Hematopoietic multipotent progenitor cell treated with erythropoietin and hydrocortisone succinate and interleukin-3 and kit ligand, for 15 days (in vitro differentiated cells): ENCODE measurements around the gene RCSD1.

Experiments
- DNase-seq: peaks from one replicate; pipeline ENCODE4 v3.0.0-alpha.2; 2015; ENCODE audit warnings: low spot score

The RCSD1 gene

DNA sequence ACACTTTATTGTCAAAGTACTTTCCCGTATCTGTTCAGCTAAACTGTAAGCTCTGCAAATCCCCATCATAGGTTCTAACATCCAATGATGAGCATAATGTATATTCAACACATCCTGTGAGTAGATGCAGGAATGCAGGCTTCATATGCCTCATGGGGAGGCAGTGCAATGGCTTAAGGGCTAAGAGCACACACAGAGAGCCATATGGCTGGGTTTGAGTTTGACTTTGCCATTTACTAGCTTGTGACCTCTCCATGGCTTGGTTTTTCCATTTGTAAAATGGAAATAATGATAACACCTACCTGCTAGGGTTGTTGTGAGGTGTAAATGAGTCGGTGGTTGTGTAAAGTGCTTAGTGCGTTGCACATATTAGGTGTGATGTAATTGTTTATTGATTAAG is 13.4 kb downstream of the RCSD1 start:
- no peak for DNase-seq

DNA sequence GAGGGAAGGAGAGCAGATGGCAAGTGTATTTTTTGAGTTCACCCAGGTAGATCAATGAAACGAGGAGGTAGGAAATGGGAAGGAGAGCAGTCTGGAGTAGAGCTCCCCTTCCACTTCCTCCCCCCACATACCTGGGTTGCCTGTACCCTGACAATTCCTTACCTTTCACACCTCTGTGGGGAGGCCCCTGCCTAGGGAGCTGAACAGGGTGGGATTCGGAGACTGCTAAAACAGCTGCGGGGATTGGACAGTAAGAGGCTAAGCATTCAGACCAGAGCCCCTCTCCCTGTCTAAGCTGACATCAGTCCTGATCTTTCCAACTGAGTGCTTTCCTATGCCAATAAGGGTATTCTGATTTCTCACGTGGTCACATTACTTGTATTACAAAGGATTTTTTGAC is 14.5 kb downstream of the RCSD1 start:
- DNase-seq: no peak

DNA sequence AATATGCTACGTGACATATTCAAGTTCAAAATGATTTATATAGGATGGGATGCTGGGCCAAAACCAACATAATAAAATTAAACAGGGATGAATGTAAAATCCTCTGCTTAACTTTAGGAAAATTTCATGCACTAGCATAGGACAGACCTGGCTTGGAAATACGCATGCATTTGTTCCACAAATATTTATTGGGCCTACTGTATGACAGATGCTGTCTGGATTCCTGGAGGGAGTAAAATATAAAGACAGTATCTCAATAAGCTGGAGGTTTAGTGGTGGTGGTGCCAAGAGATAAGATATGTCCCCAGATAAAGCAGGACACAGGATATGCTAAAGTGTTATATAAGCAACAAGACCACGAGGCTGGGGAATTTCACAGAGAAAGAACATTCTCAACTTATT is 15.1 kb downstream of the RCSD1 start:
- DNase-seq: no peak

DNA sequence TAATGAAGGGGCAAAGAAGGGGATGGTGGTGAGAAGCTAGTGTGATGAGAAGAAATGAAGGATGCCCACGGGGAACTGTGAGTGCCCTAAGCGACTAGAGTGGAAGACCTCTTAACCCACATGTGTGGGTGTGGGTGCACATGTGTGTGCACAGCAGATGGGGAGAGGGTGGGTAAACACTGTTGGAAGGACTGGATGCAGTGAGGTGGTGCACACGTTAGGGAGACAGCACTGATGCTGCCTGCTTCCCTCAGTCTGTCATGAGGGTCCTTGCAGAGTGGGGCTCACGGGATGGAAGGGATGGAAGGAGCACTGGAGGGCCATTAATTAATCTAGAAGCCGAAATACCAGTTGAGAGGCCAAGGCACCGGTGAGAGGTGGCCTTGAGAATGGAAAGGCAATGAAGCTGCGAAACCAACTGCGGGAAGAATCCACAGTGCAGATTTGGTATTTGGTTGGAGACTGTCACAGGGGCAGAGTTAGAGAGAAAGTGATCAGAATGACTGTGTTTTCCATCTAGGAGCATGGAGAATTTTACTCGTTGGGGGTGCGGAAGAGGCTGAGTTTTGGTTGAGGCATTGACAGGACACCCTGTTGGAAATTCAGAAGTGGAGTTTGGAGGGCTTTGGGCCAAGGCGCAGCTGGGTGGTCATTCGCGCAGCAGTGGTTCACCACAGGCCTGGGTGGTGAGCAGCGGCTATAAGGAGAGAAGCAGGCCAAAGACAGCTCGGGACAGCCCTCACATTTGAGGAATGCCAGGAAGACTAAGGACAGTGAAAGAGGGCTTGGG is 15.8 kb downstream of the RCSD1 start:
- DNase-seq: no peak

DNA sequence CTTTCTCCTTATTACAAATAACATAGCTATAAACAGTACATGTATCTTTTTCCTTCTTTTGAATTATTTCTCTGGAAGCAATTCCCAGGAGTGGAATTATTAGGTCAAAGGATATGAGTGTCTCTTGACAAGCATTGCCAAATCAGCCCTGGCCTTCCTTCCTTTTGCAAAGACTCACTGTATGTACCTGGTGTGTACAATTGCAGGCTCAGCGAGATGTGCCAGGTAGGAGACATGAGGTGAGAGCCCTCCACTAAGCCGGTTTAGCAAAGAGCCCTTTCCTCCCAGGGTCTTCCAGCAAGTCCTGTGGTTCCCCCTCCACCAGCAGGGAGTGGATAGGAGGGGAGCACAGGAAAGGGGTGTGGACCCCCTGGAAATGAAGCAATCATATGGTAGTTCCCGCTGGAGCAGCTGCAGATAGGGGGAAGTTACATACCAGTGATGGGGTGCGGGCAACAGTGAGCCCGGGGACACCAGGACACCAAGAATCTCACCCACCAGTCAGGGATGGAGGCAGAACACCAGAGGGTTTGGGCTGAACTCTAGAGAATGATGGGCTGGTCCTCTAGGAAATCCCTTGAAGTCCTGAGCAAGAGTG is 18.3 kb downstream of the RCSD1 start:
- no peak for DNase-seq

DNA sequence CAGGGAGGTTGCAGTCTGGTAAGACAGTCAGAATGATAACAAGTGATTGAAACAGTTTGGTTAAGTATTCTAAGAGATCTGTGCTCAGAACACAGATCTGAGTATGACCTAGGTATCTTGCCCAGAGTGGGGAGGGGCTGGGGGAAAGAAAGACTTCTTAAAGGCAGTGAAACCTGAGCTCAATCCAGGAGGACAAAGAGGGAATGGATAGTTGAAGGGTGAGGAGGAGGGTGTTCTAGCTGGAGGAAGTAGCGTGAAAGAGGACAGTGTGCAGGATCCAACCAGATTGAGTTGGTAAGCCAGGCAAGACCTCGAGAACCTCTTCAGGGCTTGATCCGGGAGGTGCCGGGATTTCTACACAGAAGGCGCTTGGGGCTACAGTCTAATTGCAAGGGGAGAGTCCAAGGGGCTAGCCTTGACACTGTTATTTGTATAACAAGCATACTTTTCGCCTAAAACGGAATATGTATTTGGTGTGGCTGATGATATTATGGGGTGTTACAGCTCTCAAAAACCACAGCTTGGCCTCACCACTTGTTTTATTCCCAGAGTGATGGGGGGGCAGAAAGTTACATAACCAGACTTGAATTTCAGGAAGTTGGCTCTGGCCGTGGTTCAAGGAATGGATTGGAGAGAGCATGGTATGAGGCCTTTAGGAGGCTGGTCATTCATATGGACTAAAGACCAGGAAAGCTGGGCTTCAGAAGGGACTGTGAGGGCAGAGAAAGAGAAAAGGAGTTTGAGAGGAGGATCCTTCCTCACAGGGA is 19.1 kb downstream of the RCSD1 start:
- no peak for DNase-seq

DNA sequence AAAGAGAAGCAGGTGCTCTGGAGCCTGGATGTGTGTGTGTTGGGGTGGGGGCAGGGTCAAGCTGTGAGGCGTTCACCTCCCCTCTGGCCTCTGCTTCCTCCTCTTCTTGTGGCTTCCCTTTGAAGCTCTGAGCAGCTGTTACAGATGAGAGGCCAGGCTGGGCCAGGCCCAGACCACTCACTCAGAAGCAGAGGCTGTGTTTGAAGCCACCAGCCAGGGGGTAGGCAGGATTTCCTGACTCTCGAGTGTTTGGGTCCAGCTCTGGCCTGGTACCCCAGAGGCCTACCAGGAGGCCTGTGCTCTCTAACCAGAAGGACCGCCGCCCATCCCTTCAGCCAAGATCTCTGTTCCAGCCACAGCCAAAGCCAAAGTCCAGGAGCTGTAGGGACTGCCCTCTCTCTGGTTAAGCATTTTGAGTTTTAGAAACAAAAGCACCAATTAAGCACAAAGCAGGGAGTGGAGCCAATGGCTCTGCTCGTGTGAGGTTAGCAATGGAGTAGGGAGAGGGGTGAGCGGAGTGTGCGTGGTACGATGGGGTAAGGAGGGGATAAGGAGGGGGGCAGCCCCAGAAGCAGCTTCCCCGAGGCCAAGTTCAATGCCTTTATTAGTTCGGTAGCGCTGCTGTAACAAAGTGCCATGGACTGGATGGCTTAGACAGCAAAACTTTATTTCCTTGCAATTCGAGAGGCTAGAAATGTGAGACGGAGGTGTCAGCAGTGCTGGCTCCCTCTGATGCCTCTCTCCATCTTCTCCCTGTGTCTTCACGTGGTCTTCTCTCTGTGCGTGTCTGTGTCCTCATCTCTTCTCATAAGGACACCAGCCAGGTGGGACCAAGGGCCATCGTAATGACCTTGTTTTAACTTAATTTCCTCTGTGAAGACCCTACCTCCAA is 20.5 kb downstream of the RCSD1 start:
- DNase-seq: no peak

DNA sequence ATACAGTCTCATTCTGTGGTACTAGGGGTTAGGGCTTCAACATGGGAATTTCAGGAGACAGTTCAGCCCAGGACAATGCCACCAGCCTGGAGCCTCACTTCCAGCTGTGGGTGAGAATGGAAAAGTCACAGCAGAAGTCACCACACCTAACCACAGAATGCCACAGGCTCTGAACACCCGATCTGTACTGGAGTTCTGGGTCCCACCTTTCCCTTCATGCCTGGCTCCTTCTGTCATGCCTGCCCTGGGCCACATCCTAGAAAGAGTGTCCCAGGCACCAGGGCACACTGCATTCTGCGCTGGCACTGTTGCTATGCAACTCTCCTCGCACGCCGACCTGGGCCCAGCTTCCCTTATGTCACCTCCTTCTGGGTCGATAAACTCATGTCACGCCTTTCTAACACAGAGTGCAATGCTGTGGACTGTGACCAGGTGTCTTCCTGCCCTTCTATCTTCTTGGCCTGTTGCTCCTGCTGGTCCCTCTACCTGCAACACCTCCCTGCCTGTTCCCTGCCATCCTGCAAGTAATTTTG is 21.2 kb downstream of the RCSD1 start:
- no peak for DNase-seq

DNA sequence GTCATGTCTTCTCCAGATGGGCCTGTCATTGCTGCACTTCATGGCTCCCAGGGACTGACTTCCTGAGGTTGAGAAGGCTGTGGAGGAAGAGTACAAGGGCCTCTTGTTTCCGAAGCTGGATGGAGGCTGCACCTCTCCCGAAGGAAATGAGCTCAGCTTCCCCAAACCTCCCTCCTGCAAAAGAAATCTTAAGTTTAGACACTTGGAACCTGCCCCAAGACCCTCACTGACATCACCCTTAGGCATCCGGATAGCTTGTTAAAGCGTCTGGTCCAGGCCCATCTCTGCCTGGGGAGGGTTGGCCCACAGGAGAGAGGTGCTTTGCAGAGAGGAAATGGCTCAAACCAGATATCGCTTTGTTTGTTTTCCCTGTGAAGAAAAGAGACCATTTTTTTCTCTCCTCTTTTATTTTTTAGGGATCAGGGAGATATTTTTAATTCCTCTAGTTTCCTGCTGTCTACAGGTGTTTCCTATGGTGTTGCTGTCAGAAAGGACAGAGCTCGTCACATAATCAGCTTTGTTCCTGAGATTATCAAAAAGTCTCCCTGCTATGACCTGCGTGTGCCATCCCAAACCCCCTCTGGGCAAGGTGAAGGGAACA is 25.0 kb downstream of the RCSD1 start:
- no peak for DNase-seq

DNA sequence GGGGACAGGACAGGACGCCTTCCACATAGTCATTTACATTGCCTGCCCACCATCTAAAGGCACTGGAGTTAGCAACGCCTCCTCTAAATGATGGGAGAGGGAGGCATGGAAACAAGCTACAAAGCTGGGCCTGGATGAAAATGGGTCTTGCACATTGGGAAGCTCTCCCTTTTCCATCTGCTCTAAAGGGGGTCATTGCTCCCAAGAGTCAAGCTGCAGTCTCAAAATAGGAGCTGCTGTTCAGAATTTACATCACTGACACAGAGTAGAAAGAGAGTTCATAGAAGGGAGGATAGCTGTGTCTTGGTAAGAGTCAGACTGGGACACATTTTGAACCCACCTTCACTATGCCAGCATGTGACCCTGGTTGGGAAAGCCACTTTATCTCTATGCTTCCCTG is 26.6 kb downstream of the RCSD1 start:
- no peak for DNase-seq

DNA sequence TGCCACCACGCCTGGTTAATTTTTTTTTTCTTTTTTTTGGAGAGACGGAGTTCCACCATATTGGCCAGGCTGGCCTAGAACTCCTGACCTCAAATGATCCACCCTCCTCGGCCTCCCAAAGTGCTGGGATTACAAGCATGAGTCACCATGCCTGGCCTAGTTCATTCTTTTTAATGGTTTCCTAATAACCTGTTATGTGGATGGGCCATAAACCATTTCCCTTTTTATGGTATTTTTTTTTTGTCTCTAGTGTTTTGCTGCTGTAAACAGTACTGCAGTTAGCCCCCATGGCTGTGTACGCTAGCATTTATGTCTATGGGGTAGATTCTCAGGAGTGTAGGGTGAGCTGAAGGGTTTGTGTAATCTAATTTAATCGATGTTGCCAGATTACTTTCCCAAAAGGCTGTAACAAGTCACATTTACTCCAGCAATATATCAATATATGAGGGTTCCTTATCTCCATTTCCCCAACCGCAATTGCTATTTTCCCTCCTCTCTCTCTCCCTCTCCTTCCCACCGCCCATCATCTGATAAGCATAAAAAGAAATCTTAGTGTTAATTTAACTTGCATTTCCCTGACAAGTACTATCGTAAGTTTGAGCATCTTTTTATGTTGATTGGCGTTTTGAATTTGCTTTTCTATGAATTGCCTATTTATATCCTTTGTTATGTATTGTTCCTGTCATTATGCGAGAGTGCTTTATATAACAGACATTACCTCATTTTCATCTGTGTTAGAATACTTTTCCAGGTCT is 28.7 kb downstream of the RCSD1 start:
- no peak for DNase-seq

DNA sequence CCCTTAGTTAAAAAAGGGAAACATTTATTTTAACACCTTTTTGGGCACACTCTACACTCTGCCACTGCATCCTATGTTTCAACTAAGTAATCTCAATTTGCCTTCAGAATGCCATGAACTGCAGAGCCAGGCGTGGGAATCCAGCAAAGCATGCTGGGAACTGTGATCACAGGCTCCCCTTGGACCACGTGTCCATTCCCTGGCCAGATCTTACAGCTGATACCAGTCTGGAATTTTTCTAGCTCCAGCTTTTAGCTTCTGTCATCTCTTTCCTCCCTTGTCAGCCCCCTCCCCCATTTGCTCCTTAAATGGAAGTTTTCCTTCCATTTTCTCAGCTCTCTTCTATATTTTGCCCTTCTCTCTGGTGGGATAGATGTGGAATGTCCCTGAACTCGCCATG is 29.4 kb downstream of the RCSD1 start:
- no peak for DNase-seq

DNA sequence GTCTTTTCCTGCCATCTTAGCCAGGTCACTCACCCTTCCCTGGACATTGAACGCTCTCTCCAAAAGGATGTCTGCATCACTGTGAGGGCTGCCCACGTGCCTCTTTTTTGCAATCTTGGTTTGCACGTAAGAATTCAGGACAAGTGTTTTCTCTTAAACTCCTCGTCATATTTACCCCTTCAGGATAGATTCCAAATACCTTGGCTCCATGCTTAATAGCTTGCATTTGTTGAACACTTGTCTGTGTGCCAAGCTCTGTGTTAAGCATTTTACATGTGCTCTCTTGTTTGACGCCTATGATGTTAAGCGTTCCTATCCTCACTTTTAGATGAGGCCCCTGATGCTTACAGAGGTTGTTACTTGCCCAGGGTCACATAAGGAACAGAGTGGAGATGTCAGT is 29.8 kb downstream of the RCSD1 start:
- DNase-seq: no peak

DNA sequence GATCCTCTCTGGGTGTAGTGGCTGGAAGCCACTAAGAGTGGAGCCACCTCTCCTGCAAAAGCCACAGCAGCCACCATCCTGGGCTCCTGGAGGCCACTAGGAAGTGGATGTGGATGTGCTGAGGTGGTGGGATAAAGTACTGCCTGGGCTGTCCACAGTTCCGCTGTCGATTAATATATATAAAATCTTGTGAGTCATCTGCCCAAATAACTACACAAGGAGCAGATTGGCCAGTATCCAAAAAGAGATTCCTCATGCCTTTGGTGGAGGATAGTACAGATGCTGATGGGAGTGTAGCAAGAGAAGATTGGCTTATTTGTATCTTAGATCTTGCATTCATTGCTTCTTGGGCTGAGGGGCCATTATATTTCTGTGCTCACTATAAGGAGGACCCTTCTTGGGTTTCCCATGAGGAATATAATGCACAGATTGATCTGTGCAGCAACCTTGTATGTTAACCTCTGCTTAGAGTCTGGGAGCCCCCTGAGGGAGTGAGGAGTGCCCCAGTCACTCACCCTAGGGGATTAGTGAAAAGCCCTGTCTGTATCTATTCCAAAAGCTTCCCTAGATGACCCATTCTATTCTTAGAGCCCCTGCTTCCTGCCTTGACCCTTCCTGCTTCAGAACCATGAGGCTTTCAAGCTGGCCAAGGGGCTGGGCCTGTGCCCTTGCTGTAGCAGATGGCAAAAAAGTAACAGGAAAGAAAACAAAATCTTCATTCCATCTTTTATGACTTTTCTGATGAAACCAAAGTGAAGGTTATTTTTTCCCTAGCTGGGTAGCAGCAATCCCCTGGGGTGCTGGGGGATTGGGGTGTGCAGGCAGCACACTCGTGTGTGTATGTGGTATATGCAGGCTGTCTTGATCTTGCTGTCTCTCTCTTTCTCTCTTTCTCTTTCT is 31.7 kb downstream of the RCSD1 start:
- no peak for DNase-seq

DNA sequence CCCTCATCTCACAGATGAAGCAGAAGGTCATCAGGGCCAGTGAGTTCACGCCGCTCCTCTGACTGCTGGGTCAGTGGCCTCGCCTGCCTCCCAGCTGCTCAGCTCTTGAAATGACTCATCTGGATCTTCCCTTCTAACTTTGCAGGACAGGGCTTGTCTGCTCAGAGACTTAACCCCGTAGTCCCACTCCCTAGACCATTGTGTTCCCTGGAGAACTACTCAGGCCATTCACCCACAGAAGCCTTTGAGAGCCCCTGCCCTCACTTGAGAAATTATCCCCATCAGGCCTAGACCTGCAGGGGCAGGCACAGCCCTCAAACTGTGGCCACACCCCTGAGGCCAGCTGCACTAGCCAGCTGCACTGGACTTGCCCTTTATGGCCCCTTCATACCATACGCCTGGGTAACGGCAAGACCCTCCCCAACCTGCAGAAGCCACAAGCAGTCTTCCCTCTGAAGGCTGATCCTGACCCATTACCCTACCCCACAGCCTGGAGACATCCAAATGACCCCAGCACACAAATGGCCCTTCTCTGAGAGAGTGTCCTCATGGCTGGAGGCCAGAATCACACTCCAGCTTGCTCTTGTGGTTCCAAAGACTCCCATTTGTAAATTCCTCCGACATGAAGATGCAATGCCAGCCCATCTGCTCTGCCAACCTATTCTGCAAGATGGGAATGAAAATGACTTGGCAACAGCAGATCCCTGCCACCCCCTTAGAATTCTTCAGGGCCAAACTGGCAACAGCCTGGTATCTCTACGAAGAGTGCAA is 33.2 kb downstream of the RCSD1 start:
- DNase-seq: no peak

DNA sequence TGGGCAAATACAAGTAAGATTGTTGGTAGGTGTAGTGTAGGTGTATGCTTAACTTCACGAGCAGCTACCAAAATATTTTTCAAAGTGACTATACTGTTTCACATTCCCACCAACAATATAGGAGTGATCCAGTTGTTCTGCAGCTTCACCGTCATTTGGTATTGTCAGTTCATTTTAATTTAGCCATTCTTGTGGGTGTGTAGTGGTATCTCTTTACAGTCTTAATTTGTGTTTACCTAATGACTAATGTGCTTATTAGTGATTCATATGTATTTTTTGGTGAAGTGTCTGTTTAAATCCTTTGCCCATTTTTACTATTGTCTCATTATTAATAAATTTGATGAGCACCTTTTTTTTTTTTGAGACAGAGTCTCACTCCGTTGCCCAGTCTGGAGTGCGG is 35.4 kb downstream of the RCSD1 start:
- no peak for DNase-seq

DNA sequence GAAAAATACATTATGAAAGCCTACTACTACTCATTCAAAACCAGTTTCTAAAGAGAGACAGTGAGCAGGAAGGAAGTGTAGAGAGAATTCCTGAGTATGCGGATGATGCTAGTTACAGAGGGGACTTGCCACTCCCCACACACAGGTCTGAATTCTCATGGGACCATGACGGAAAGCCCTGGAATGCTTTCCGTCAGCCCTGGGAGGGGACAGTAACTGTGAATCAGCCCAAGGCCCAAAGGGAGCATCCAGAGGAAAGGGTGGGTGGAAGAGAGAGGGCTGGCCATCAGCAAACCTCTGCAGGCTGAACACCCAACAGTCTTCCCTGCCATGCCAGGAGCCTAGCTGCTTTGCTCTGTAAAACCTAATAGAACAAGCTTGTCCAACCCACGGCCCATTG is 36.4 kb downstream of the RCSD1 start:
- DNase-seq: no peak

DNA sequence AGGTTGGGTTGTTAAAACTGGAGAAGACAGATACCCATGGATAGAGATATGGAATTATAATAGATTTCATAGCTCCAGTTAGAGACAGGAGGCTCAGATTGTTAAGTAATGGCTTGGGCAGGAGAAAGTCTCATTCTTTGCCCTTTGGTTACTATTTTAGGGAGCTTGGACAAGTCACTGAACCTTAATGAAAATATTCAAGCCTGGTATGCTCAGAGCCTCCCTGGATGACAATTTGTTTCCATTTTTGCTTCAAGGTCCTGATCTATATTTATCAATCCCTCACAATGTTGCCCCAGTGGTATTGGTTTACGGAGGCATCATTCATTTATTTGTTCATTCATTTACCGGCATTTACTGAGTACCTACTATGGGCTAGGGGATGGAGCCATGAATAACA is 37.5 kb downstream of the RCSD1 start:
- no peak for DNase-seq

DNA sequence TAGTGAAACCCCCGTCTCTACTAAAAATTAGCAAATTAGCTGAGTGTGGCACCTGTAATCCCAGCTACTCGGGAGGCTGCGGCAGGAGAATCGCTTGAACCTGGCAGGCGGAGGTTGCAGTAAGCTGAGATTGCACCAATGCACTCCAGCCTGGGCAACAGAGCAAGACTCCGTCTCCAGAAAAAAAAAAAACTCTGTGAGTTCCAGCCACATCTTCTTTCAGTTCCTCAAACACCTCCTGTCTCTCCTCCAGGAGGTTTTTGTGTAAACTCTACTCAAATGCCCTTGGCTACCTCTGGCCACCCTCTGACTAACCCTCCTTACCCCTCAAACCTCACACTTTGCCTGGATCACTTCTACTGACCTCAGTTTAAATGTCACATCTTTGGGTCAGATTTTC is 38.1 kb downstream of the RCSD1 start:
- DNase-seq: no peak
